ENCODE results near the gene FAM236C. TPM values are rescaled to one million over a fixed set of nuclear protein-coding genes. Genes with fewer than 3 reads are reported as not detected.

FAM236C gene
- total RNA-seq, 1 donor from 2014 or later: not detected

Other genes with a start within 250 kb of the FAM236C start
- gene PHKA1, start 198.3 kb upstream of the FAM236C start, total RNA-seq: 9.2 and 9.9 TPM in 2 replicates
- not detected in 2 replicates for gene DMRTC1B, start 135.7 kb upstream of the FAM236C start, total RNA-seq
- not detected in 2 replicates for gene FAM236B, start 130.0 kb upstream of the FAM236C start, total RNA-seq
- not detected in 2 replicates for gene FAM236D, start 104.4 kb upstream of the FAM236C start, total RNA-seq
- not detected in 2 replicates for gene FAM236A, start 25.6 kb downstream of the FAM236C start, total RNA-seq
- gene DMRTC1, start 31.2 kb downstream of the FAM236C start, total RNA-seq: not detected in 2 replicates
- not detected in 2 replicates for gene PABPC1L2B, start 90.3 kb downstream of the FAM236C start, total RNA-seq
- gene PABPC1L2A, start 166.9 kb downstream of the FAM236C start, total RNA-seq: not detected in 2 replicates

All from activated CD4-positive, alpha-beta T cell treated with anti-CD3 and anti-CD28 coated beads, Interleukin-2, amount 10 ng/mL, durations not matched to agents 24 days and 14 days (primary cell).